WTC11 (cell line): Measurements from ENCODE around the gene ZDHHC19.
"Not testable (repeated sequence)": the region's sequence is repeated elsewhere in the genome, so short reads cannot be mapped to it uniquely, and the experiment has no call there.

Source experiments
- CTCF ChIP-seq: fragments of 200-600 bp; IDR thresholded peaks from 2 replicates; pipeline ENCODE4 v1.8.0; 2022; ENCODE audit warnings: antibody characterized with exemption
- E2F1 ChIP-seq: sonication (generic); formaldehyde crosslinking; IDR thresholded peaks from 2 replicates; pipeline ENCODE4 v1.8.0; 2022; ENCODE audit warnings: mild to moderate bottlenecking, missing genetic modification reagents
- IRF2 ChIP-seq: sonication (generic); formaldehyde crosslinking; IDR thresholded peaks from 2 replicates; pipeline ENCODE4 v1.8.0; 2022; ENCODE audit warnings: low read depth, missing genetic modification reagents, borderline replicate concordance
- PRDM15 ChIP-seq: sonication (generic); formaldehyde crosslinking; IDR thresholded peaks from 2 replicates; pipeline ENCODE4 v1.8.0; 2022; ENCODE audit warnings: missing genetic modification reagents

- not testable (repeated sequence) for TF ChIP-seq PRDM15 (CRISPR knock-in tag); CTCF; IRF2 (CRISPR knock-in tag); E2F1 (CRISPR knock-in tag)
These were observed 33.0 kb upstream of the ZDHHC19 start for GRCh38 chr3:196244166-196244565.
